Endothelial cell (in vitro differentiated cells): ENCODE data around the gene IFT52. TPM values are rescaled to one million over a fixed set of nuclear protein-coding genes. Genes with fewer than 3 reads are reported as not detected.

Source experiments
- DNase-seq: peaks from one replicate; pipeline ENCODE4 v3.0.0; 2021; ENCODE audit warnings: low spot score
- H3K27ac Mint-ChIP-seq: one replicate; pipeline ENCODE4 v1.8.0; 2021; ENCODE audit warnings: mixed read lengths, inconsistent platforms; ENCODE audit not compliant: unreplicated experiment
- H3K27me3 Mint-ChIP-seq: one replicate; pipeline ENCODE4 v1.8.0; 2021; ENCODE audit warnings: mild to moderate bottlenecking, moderate library complexity, mixed read lengths, inconsistent platforms; ENCODE audit not compliant: unreplicated experiment
- H3K36me3 Mint-ChIP-seq: one replicate; pipeline ENCODE4 v1.8.0; 2021; ENCODE audit warnings: mild to moderate bottlenecking, low read depth, mixed read lengths, inconsistent platforms; ENCODE audit not compliant: unreplicated experiment
- H3K4me1 Mint-ChIP-seq: one replicate; pipeline ENCODE4 v1.8.0; 2021; ENCODE audit warnings: mild to moderate bottlenecking, mixed read lengths, inconsistent platforms; ENCODE audit not compliant: unreplicated experiment
- H3K4me3 Mint-ChIP-seq: one replicate; pipeline ENCODE4 v1.8.0; 2021; ENCODE audit warnings: mild to moderate bottlenecking, mixed read lengths, inconsistent platforms; ENCODE audit not compliant: unreplicated experiment
- H3K9me3 Mint-ChIP-seq: one replicate; pipeline ENCODE4 v1.8.0; 2021; ENCODE audit warnings: mixed read lengths, inconsistent platforms; ENCODE audit not compliant: unreplicated experiment
- CTCF ChIP-seq: fragments of 200-600 bp; sonication (generic); IDR thresholded peaks from one replicate; pipeline ENCODE4 v1.5.0; 2021; ENCODE audit warnings: antibody characterized with exemption; ENCODE audit not compliant: unreplicated experiment
- total RNA-seq: library from RNA; stranded (reverse); fragmentation: NEBNext Ultra II Directional; extraction: Animal tissue kit (Norgen Biotek cat#: 25700); gene quantifications from one replicate; pipeline ENCODE4 v1.2.1, GENCODE V29; 2021; ENCODE audit not compliant: unreplicated experiment

The IFT52 gene
- total RNA-seq, 1 donor from 2014 or later: 49.0 TPM

- DNase-seq: no peak
- Mint-ChIP-seq H3K4me3 (no peak overlapping the region), H3K4me1 (peaks cover 29% of the 10 kb centered on the region), H3K9me3 (no peaks in the 10 kb centered on the region), H3K27ac (no peak overlapping the region), H3K27me3 (no peaks in the 10 kb centered on the region), H3K36me3 (no peaks in the 10 kb centered on the region)
- no peak for TF ChIP-seq CTCF
These were observed 36.4 kb upstream of the IFT52 start for GRCh38 chr20:43554369-43554768.

- H3K27me3 Mint-ChIP-seq: peaks cover 2% of the 10 kb centered on the region
- H3K4me3 Mint-ChIP-seq: no peak within 1 kb of the TSS
- no peak for TF ChIP-seq CTCF
- H3K9me3 Mint-ChIP-seq: no peaks in the 10 kb centered on the region
- peak within 1 kb of the TSS; percentile 59 for H3K27ac Mint-ChIP-seq
- no peaks in the 10 kb centered on the region for H3K36me3 Mint-ChIP-seq
- peaks cover 28% of the 10 kb centered on the region for H3K4me1 Mint-ChIP-seq
- no peak for DNase-seq
These were observed 32.2 kb upstream of the IFT52 start, which contains the start of gene SGK2 for GRCh38 chr20:43558412-43559146. Gene SGK2 (plus strand): TSS chr20:43559027. CDS start chr20:43566496, 7,469 bp downstream.

GRCh38 chr20:43559147-43559987, 31.4 kb upstream of the IFT52 start:
- no peak for TF ChIP-seq CTCF
- Mint-ChIP-seq H3K4me1 (peaks cover 28% of the 10 kb centered on the region), H3K4me3 (no peak overlapping the region), H3K27ac (peak overlapping the region; percentile 16), H3K27me3 (peaks cover 2% of the 10 kb centered on the region), H3K36me3 (no peaks in the 10 kb centered on the region), H3K9me3 (no peaks in the 10 kb centered on the region)
- DNase-seq: no peak

GRCh38 chr20:43560974-43561373, 29.8 kb upstream of the IFT52 start:
- Mint-ChIP-seq H3K36me3 (no peaks in the 10 kb centered on the region), H3K4me3 (no peak overlapping the region), H3K4me1 (peaks cover 26% of the 10 kb centered on the region), H3K27ac (no peak overlapping the region), H3K27me3 (peaks cover 4% of the 10 kb centered on the region), H3K9me3 (no peaks in the 10 kb centered on the region)
- no peak for DNase-seq
- TF ChIP-seq CTCF: no peak

- Mint-ChIP-seq H3K36me3 (no peaks in the 10 kb centered on the region), H3K27ac (no peak overlapping the region), H3K4me3 (no peak overlapping the region), H3K27me3 (peaks cover 4% of the 10 kb centered on the region), H3K4me1 (peaks cover 13% of the 10 kb centered on the region), H3K9me3 (no peaks in the 10 kb centered on the region)
- DNase-seq: no peak
- TF ChIP-seq CTCF: no peak
These were observed 27.3 kb upstream of the IFT52 start for GRCh38 chr20:43563429-43563828.
